Keratinocyte (primary cell): ENCODE data around the gene BMPER. TPM values are rescaled to one million over a fixed set of nuclear protein-coding genes. Genes with fewer than 3 reads are reported as not detected.

ENCODE experiments used
- DNase-seq: peaks from one replicate; pipeline ENCODE4 v3.0.0-alpha.2; 2011; ENCODE audit warnings: low read depth, missing footprints, low spot score
- FAIRE-seq: peaks from 2 replicates; lab custom pipeline; 2011; peaks lifted over from hg19 to GRCh38; lab: Jason Lieb, UNC
- H2AFZ ChIP-seq: 2 replicates; pipeline ENCODE4 v1.6.0; 2012; ENCODE audit warnings: low read length, control low read depth, inconsistent platforms; ENCODE audit not compliant: control insufficient read depth
- H3K27ac ChIP-seq: 2 replicates; pipeline ENCODE4 v1.5.1; 2011; ENCODE audit warnings: low read length; ENCODE audit not compliant: control insufficient read depth, insufficient read depth
- H3K27me3 ChIP-seq: 3 replicates; pipeline ENCODE4 v1.6.0; 2011; ENCODE audit warnings: low read length; ENCODE audit not compliant: control insufficient read depth, insufficient read depth; ENCODE audit errors: extremely low read depth
- H3K36me3 ChIP-seq, 2 experiments: 2 replicates in 1 of 2; 3 replicates in 1 of 2; pipeline ENCODE4 v1.5.1; 2011; ENCODE audit warnings: low read length in 2 of 2, mild to moderate bottlenecking in 1 of 2; ENCODE audit not compliant: control insufficient read depth in 2 of 2, insufficient read depth in 2 of 2; ENCODE audit errors: extremely low read depth in 1 of 2
- H3K4me1 ChIP-seq: 3 replicates; pipeline ENCODE4 v1.5.1; 2011; ENCODE audit warnings: low read length; ENCODE audit not compliant: control insufficient read depth, insufficient read depth; ENCODE audit errors: extremely low read depth
- H3K4me2 ChIP-seq: 3 replicates; pipeline ENCODE4 v1.6.0; 2011; ENCODE audit warnings: low read depth, low read length; ENCODE audit not compliant: control insufficient read depth, insufficient read depth; ENCODE audit errors: extremely low read depth
- H3K4me3 ChIP-seq, 3 experiments: fragments of 200-600 bp in 1 of 3; sonication (generic) in 1 of 3; 2 replicates in 2 of 3; 3 replicates in 1 of 3; pipeline ENCODE4 v1.5.1; 2011 to 2016; ENCODE audit warnings: low read length in 3 of 3, mild to moderate bottlenecking in 3 of 3, control low read depth in 2 of 3, inconsistent platforms in 1 of 3, low read depth in 1 of 3, mixed read lengths in 1 of 3, mixed run types in 1 of 3, moderate library complexity in 1 of 3; ENCODE audit not compliant: control insufficient read depth in 2 of 3, insufficient read depth in 2 of 3; ENCODE audit errors: extremely low read depth in 1 of 3
- H3K79me2 ChIP-seq: 2 replicates; pipeline ENCODE4 v1.6.0; 2012; ENCODE audit warnings: low read length; ENCODE audit not compliant: control insufficient read depth, insufficient read depth
- H3K9ac ChIP-seq: 3 replicates; pipeline ENCODE4 v1.6.0; 2011; ENCODE audit warnings: low read length; ENCODE audit not compliant: control insufficient read depth, insufficient read depth; ENCODE audit errors: extremely low read depth
- H3K9me1 ChIP-seq: 3 replicates; pipeline ENCODE4 v1.6.0; 2011; ENCODE audit warnings: low read length; ENCODE audit not compliant: control insufficient read depth, insufficient read depth; ENCODE audit errors: extremely low read depth
- H3K9me3 ChIP-seq: 2 replicates; pipeline ENCODE4 v1.5.1; 2012; ENCODE audit warnings: low read depth, low read length; ENCODE audit not compliant: control insufficient read depth
- H4K20me1 ChIP-seq: 3 replicates; pipeline ENCODE4 v1.6.0; 2011; ENCODE audit warnings: low read length; ENCODE audit not compliant: control insufficient read depth, insufficient read depth; ENCODE audit errors: extremely low read depth
- CTCF ChIP-seq, 3 experiments: IDR thresholded peaks in 1 of 3; conservative IDR thresholded peaks in 1 of 3; optimal IDR thresholded peaks in 1 of 3; 2 replicates in 2 of 3; 3 replicates in 1 of 3; pipeline versions ENCODE3 to v1.5.1; 2011; ENCODE audit warnings: low read length in 3 of 3, mild to moderate bottlenecking in 3 of 3, moderate library complexity in 2 of 3, control low read depth in 1 of 3, inconsistent platforms in 1 of 3; ENCODE audit not compliant: insufficient read depth in 2 of 3; ENCODE audit errors: extremely low read depth in 1 of 3
- EZH2 ChIP-seq: IDR thresholded peaks from one replicate; pipeline ENCODE4 v1.6.1; 2012; ENCODE audit warnings: inconsistent platforms, mild to moderate bottlenecking, low read length, moderate library complexity
- dilution Hi-C: fragments of 300-500 bp; cut with MboI; formaldehyde crosslinking; loops from one replicate; pipeline ENCODE4 v1.7.0; 2020; ENCODE audit warnings: low sequenced_read_pairs; ENCODE audit not compliant: extremely low pct_ligation_motif_present
- polyA plus RNA-seq, 5 experiments: library from polyadenylated mRNA; depleted of rRNA in 3 of 5; stranded (reverse) in 3 of 5; stranded (forward) in 1 of 5; unstranded in 1 of 5; fragments of >200 nt; gene quantifications; 1 replicate in 1 of 5; 2 replicates in 3 of 5; 3 replicates in 1 of 5; pipeline versions ENCODE4 v1.2.1 to v1.2.3, GENCODE V29; 2011 to 2012; ENCODE audit warnings: missing spikeins in 2 of 5, low read depth in 1 of 5, low replicate concordance in 1 of 5

Gene BMPER
- polyA plus RNA-seq, 1 donor (not counting 4 experiments of a cell fraction or from before 2014, with no cell fraction given) = 0.67 TPM

- H3K4me1 ChIP-seq = peaks cover 14% of the 10 kb centered on the region
- DNase-seq (no peak), FAIRE-seq (no peak)
- H3K9ac ChIP-seq = no peak overlapping the region
- TF ChIP-seq CTCF (optimal IDR thresholded peaks at IDR 0.05 in 1 of 3, IDR thresholded peaks at IDR 0.05 in 1 of 3, conservative IDR thresholded peaks at IDR 0.05 in 1 of 3; ENCODE audit: extremely low read depth in 1 of 3, insufficient read depth in 2 of 3, low read length in 3 of 3) (no peak), EZH2 (no peak)
- H2AFZ ChIP-seq = no peak overlapping the region
- H3K9me1 ChIP-seq = no peaks in the 10 kb centered on the region
- no peaks in the 10 kb centered on the region for H3K27me3 ChIP-seq
- no peak overlapping the region for H3K4me2 ChIP-seq
- H3K79me2 ChIP-seq = no peaks in the 10 kb centered on the region
- no peaks in the 10 kb centered on the region for H4K20me1 ChIP-seq
- dilution Hi-C loops = no loop called here
- H3K9me3 ChIP-seq = no peaks in the 10 kb centered on the region
- H3K4me3 ChIP-seq = no peak overlapping the region
- no peaks in the 10 kb centered on the region for H3K36me3 ChIP-seq
- no peak overlapping the region for H3K27ac ChIP-seq
Measured at GRCh38 chr7:33928986-33929385, 23.6 kb downstream of the BMPER start.

- Histone ChIP-seq H3K4me3 (no peak overlapping the region), H2AFZ (no peak overlapping the region)
Measured at GRCh38 chr7:33932221-33932620, 26.9 kb downstream of the BMPER start.

More at GRCh38 chr7:33932221-33932620, 26.9 kb downstream of the BMPER start:
- H3K9ac ChIP-seq = no peak overlapping the region
- H3K36me3 ChIP-seq = no peaks in the 10 kb centered on the region
- no peaks in the 10 kb centered on the region for H3K27me3 ChIP-seq
- no peaks in the 10 kb centered on the region for H3K79me2 ChIP-seq
- no peak for DNase-seq
- no peak for FAIRE-seq
- TF ChIP-seq CTCF (optimal IDR thresholded peaks at IDR 0.05 in 1 of 3, IDR thresholded peaks at IDR 0.05 in 1 of 3, conservative IDR thresholded peaks at IDR 0.05 in 1 of 3; ENCODE audit: extremely low read depth in 1 of 3, insufficient read depth in 2 of 3, low read length in 3 of 3) = no peak
- TF ChIP-seq EZH2 = no peak
- no peaks in the 10 kb centered on the region for H4K20me1 ChIP-seq
- dilution Hi-C loops = no loop called here
- H3K4me1 ChIP-seq = peaks cover 16% of the 10 kb centered on the region
- no peak overlapping the region for H3K27ac ChIP-seq
- no peaks in the 10 kb centered on the region for H3K9me1 ChIP-seq
- H3K4me2 ChIP-seq = no peak overlapping the region
- H3K9me3 ChIP-seq = no peaks in the 10 kb centered on the region
